SU-DHL-6 (cell line): ENCODE results near the gene NAP1L4.

Source experiments
- H2AFZ ChIP-seq: fragments of 200-600 bp; sonication (generic); 2 replicates; pipeline ENCODE4 v1.6.1; 2014; ENCODE audit warnings: low read depth, mild to moderate bottlenecking, moderate library complexity, mixed read lengths, antibody characterized with exemption, low read length; ENCODE audit not compliant: severe bottlenecking
- H3F3A ChIP-seq: fragments of 200-600 bp; shearing (Covaris generic); 2 replicates; pipeline ENCODE4 v1.6.0; 2016; ENCODE audit warnings: antibody characterized with exemption, mild to moderate bottlenecking; ENCODE audit not compliant: insufficient read depth
- H3K27ac ChIP-seq: fragments of 200-600 bp; sonication (generic); 2 replicates; pipeline ENCODE4 v1.5.1; 2016; ENCODE audit warnings: low read depth, mild to moderate bottlenecking, low read length, moderate library complexity, mixed read lengths
- H3K27me3 ChIP-seq: fragments of 200-600 bp; sonication (generic), shearing (Covaris generic); 2 replicates; pipeline ENCODE4 v1.6.0; 2014; ENCODE audit warnings: mild to moderate bottlenecking, low read length
- H3K36me3 ChIP-seq: fragments of 200-600 bp; sonication (generic); 2 replicates; pipeline ENCODE4 v1.6.1; 2014; ENCODE audit warnings: mild to moderate bottlenecking, low read length, mixed read lengths
- H3K4me2 ChIP-seq: fragments of 300-600, 200-600 bp; shearing (Covaris generic), sonication (generic); 2 replicates; pipeline ENCODE4 v1.6.0; 2014; ENCODE audit warnings: low read length, low read depth, mild to moderate bottlenecking; ENCODE audit not compliant: poor library complexity, severe bottlenecking
- H3K4me3 ChIP-seq: fragments of 200-600 bp; sonication (generic); 2 replicates; pipeline ENCODE4 v1.5.1; 2014; ENCODE audit warnings: antibody characterized with exemption, low read length, mild to moderate bottlenecking, mixed read lengths; ENCODE audit not compliant: insufficient read depth, poor library complexity, severe bottlenecking
- H3K79me2 ChIP-seq: fragments of 200-600 bp; sonication (generic); 2 replicates; pipeline ENCODE4 v1.6.1; 2014; ENCODE audit warnings: mild to moderate bottlenecking, low read length, moderate library complexity; ENCODE audit not compliant: insufficient read depth
- H3K9ac ChIP-seq: fragments of 200-600 bp; sonication (generic); 2 replicates; pipeline ENCODE4 v1.7.0; 2014; ENCODE audit warnings: mild to moderate bottlenecking, low read length
- H3K9me2 ChIP-seq: fragments of 200-600 bp; sonication (generic); replicated peaks from 2 replicates; pipeline ENCODE4 v1.6.1; 2014; ENCODE audit warnings: low read length; ENCODE audit not compliant: insufficient read depth
- H3K9me3 ChIP-seq: fragments of 200-600 bp; sonication (generic); 2 replicates; pipeline ENCODE4 v1.6.1; 2014; ENCODE audit warnings: low read length, mixed read lengths; ENCODE audit not compliant: insufficient read depth
- H4K20me1 ChIP-seq: fragments of 200-600 bp; sonication (generic); 2 replicates; pipeline ENCODE4 v1.6.1; 2014; ENCODE audit warnings: low read depth, mild to moderate bottlenecking, antibody characterized with exemption, low read length, moderate library complexity, mixed read lengths
- EZH2phosphoT487 ChIP-seq: fragments of 200-600 bp; sonication (generic), shearing (Covaris generic); conservative IDR thresholded peaks from 2 replicates; pipeline ENCODE4 v1.6.1; 2018; ENCODE audit warnings: mild to moderate bottlenecking, antibody characterized with exemption, low read length, moderate library complexity, mixed read lengths
- TF ChIP-seq, protein P1 (sequence below): fragments of 200-600 bp; sonication (generic); IDR thresholded peaks from one replicate; pipeline ENCODE4 v1.5.1; 2017; ENCODE audit warnings: antibody characterized with exemption, mild to moderate bottlenecking, low read length, moderate library complexity; ENCODE audit not compliant: insufficient read depth, poor library complexity, severe bottlenecking

The NAP1L4 gene

GRCh38 chr11:2934611-2935239 is 57.4 kb downstream of the NAP1L4 start:
- H3K4me2 ChIP-seq, result no peak overlapping the region
- H2AFZ ChIP-seq, result no peak overlapping the region
- H3K27me3 ChIP-seq, result no peaks in the 10 kb centered on the region
- peaks cover 22% of the 10 kb centered on the region for H3K9me3 ChIP-seq
- H3K79me2 ChIP-seq, result no peaks in the 10 kb centered on the region
- H3K9me2 ChIP-seq, result no peaks in the 10 kb centered on the region
- H3K9ac ChIP-seq, result no peak overlapping the region
- TF ChIP-seq EZH2phosphoT487, result no peak
- TF ChIP-seq, protein P1, sequence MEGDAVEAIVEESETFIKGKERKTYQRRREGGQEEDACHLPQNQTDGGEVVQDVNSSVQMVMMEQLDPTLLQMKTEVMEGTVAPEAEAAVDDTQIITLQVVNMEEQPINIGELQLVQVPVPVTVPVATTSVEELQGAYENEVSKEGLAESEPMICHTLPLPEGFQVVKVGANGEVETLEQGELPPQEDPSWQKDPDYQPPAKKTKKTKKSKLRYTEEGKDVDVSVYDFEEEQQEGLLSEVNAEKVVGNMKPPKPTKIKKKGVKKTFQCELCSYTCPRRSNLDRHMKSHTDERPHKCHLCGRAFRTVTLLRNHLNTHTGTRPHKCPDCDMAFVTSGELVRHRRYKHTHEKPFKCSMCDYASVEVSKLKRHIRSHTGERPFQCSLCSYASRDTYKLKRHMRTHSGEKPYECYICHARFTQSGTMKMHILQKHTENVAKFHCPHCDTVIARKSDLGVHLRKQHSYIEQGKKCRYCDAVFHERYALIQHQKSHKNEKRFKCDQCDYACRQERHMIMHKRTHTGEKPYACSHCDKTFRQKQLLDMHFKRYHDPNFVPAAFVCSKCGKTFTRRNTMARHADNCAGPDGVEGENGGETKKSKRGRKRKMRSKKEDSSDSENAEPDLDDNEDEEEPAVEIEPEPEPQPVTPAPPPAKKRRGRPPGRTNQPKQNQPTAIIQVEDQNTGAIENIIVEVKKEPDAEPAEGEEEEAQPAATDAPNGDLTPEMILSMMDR, result no peak
- H3K4me3 ChIP-seq, result no peak overlapping the region
- peaks cover 10% of the 10 kb centered on the region; the same call in 1 of the 2 replicates for H3F3A ChIP-seq
- H3K27ac ChIP-seq, result no peak overlapping the region
- no peaks in the 10 kb centered on the region for H3K36me3 ChIP-seq
- H4K20me1 ChIP-seq, result no peaks in the 10 kb centered on the region

DNA sequence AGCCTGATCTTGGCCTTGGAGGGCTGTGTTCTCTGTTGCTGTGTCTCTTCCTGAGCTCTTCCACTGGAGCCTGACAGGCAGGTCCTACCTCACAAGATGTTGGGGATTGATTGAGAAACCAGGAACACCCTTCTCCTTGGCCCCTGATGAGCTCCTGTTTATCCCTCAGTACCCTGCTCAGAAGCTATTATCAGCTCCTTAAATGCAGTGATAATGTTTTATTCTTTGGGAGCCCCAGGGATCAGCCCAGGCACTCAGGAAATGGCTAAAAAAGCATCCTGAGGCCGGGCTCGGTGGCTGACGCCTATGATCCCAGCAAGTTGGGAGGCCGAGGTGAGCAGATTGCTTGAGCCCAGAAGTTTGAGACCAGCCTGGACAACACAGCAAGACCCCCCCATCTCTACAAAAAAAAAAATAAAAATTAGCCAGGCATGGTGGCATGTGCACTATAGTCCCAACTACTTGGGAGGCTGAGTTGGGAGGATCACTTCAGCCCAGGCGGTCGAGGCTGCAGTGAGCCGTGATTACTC is 58.0 kb downstream of the NAP1L4 start:
- H3K9me2 ChIP-seq, result no peaks in the 10 kb centered on the region
- TF ChIP-seq EZH2phosphoT487, result no peak
- H3K4me2 ChIP-seq, result no peak overlapping the region
- H3K9me3 ChIP-seq, result peaks cover 16% of the 10 kb centered on the region
- peaks cover 10% of the 10 kb centered on the region; the same call in 1 of the 2 replicates for H3F3A ChIP-seq
- no peak overlapping the region for H3K4me3 ChIP-seq
- no peak overlapping the region for H3K27ac ChIP-seq
- no peaks in the 10 kb centered on the region for H3K27me3 ChIP-seq
- H4K20me1 ChIP-seq, result no peaks in the 10 kb centered on the region
- H3K9ac ChIP-seq, result no peak overlapping the region
- no peaks in the 10 kb centered on the region for H3K36me3 ChIP-seq
- H2AFZ ChIP-seq, result no peak overlapping the region
- no peaks in the 10 kb centered on the region for H3K79me2 ChIP-seq

DNA sequence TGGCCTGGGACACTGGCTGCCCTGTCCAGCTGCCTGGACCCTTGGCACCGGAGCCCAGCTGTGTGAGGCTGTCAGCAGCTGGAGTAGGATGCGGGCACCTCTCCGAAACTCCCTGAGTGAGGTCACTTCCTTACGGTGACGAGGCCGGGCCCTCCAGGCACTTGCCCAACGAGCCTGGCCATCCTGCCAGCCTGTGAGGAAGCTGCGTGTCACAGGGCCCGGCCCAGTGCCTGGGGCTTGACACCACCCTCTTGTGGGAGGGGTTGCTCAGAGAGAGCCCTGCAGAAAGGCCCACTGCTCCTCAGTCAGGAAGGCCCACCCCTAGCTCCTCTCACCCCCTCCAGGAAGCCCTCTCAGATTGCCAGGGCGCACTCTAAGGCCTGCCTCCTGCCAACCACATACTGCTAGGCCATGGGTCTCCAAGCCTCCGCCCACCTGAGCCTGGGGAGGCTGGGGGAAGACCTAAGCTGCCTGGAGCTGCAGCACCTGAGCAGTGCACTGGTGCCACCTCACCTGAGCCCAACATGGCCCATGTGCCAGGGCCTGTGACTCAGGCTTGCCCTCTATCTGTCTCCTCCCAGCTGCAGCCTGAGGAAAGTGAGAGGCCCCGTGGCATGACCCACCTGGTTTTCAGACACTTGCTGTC is 58.6 kb downstream of the NAP1L4 start:
- Histone ChIP-seq H3K9ac (no peak overlapping the region), H3K9me2 (no peaks in the 10 kb centered on the region), H3K79me2 (no peaks in the 10 kb centered on the region), H3K27me3 (no peaks in the 10 kb centered on the region), H3K36me3 (no peaks in the 10 kb centered on the region), H3F3A (0 out of 2 replicates have a peak, but pooled peaks cover 5% of the 10 kb centered on the region), H2AFZ (no peak overlapping the region), H3K9me3 (peaks cover 10% of the 10 kb centered on the region; the same call in 1 of the 2 replicates), H3K4me2 (no peak overlapping the region), H3K27ac (no peak overlapping the region), H3K4me3 (no peak overlapping the region), H4K20me1 (no peaks in the 10 kb centered on the region)
- no peak for TF ChIP-seq EZH2phosphoT487
- TF ChIP-seq, protein P1, result no peak

DNA sequence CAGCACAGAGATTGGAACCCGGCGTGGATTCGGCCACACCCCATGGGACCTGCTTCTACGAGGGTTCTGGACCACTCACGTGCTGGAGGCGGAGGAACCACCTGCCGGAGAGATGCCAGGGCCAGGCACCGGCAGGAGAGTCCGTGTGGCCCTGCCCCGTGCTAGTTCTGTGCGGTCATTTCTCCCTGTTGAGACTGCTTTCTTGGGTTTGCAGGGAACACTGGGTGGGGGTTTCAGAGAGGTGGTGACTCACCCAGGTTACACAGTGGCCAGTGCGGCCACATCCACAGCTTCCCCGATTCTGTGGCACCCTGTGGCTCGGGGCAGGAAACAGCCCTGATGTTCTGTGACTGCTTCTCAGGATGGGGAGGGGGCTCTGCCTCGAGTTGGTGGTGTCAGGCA is 59.3 kb downstream of the NAP1L4 start:
- peaks cover 5% of the 10 kb centered on the region; the same call in 1 of the 2 replicates for H3K9me3 ChIP-seq
- no peaks in the 10 kb centered on the region for H3K36me3 ChIP-seq
- H3K27ac ChIP-seq, result no peak overlapping the region
- no peak overlapping the region for H3K4me3 ChIP-seq
- H3K9ac ChIP-seq, result no peak overlapping the region
- no peak overlapping the region for H3K4me2 ChIP-seq
- TF ChIP-seq, protein P1, result no peak
- TF ChIP-seq EZH2phosphoT487, result no peak
- H4K20me1 ChIP-seq, result no peaks in the 10 kb centered on the region
- H3F3A ChIP-seq, result 0 out of 2 replicates have a peak, but pooled peaks cover 4% of the 10 kb centered on the region
- no peaks in the 10 kb centered on the region for H3K79me2 ChIP-seq
- no peaks in the 10 kb centered on the region for H3K9me2 ChIP-seq
- no peak overlapping the region for H2AFZ ChIP-seq
- H3K27me3 ChIP-seq, result no peaks in the 10 kb centered on the region
